ENCODE measurements around the gene ACBD4. TPM values are rescaled to one million over a fixed set of nuclear protein-coding genes. Genes with fewer than 3 reads are reported as not detected.
A peak's percentile ranks its signal among the peaks of the same experiment; 100 is the strongest.

ACBD4 gene
- total and polyA plus RNA-seq, 2 of the 13 experiments (the other 11 are each of a cell fraction or from before 2014, with no cell fraction given): 16.1 to 26.9 TPM

- TF ChIP-seq, protein P1, sequence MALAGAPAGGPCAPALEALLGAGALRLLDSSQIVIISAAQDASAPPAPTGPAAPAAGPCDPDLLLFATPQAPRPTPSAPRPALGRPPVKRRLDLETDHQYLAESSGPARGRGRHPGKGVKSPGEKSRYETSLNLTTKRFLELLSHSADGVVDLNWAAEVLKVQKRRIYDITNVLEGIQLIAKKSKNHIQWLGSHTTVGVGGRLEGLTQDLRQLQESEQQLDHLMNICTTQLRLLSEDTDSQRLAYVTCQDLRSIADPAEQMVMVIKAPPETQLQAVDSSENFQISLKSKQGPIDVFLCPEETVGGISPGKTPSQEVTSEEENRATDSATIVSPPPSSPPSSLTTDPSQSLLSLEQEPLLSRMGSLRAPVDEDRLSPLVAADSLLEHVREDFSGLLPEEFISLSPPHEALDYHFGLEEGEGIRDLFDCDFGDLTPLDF (CRISPR knock-in tag; IDR thresholded peaks at IDR 0.05): peak; percentile 97
- TF ChIP-seq, protein P2, sequence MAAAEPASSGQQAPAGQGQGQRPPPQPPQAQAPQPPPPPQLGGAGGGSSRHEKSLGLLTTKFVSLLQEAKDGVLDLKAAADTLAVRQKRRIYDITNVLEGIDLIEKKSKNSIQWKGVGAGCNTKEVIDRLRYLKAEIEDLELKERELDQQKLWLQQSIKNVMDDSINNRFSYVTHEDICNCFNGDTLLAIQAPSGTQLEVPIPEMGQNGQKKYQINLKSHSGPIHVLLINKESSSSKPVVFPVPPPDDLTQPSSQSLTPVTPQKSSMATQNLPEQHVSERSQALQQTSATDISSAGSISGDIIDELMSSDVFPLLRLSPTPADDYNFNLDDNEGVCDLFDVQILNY (CRISPR knock-in tag; conservative IDR thresholded peaks at IDR 0.05): peak; percentile 39; the same call in 1 of the 2 replicates
- TF ChIP-seq CEBPG (CRISPR knock-in tag; IDR thresholded peaks at IDR 0.05) (peak; percentile 61), ZNF557 (CRISPR knock-in tag; IDR thresholded peaks at IDR 0.05) (0 out of 2 replicates have a peak, but pooled peaks have one; percentile 41), RELA (CRISPR knock-in tag; IDR thresholded peaks at IDR 0.05) (0 out of 2 replicates have a peak, but pooled peaks have one; percentile 80), SATB2 (CRISPR knock-in tag; IDR thresholded peaks at IDR 0.05) (0 out of 2 replicates have a peak, but pooled peaks have one; percentile 27), CAMTA2 (CRISPR knock-in tag; IDR thresholded peaks at IDR 0.05; ENCODE audit: borderline replicate concordance) (no peak), REXO4 (CRISPR knock-in tag; IDR thresholded peaks at IDR 0.05; ENCODE audit: borderline replicate concordance) (no peak), TSC22D2 (CRISPR knock-in tag; IDR thresholded peaks at IDR 0.05; ENCODE audit: borderline replicate concordance) (peak; percentile 53), CSRNP1 (CRISPR knock-in tag; IDR thresholded peaks at IDR 0.05) (no peak), MED13 (CRISPR knock-in tag; IDR thresholded peaks at IDR 0.05) (peak; percentile 64), GABPA (IDR thresholded peaks at IDR 0.05; ENCODE audit: low read depth, low read length) (no peak; the same call in 1 of the 2 replicates), GABPA (CRISPR knock-in tag; IDR thresholded peaks at IDR 0.05; ENCODE audit: low read depth) (peak; percentile 86), ZNF251 (CRISPR knock-in tag; IDR thresholded peaks at IDR 0.05) (peak; percentile 82; the same call in 1 of the 2 replicates), SALL1 (CRISPR knock-in tag; IDR thresholded peaks at IDR 0.05) (peak; percentile 66), ZNF407 (CRISPR knock-in tag; IDR thresholded peaks at IDR 0.05; ENCODE audit: not compliant biosample characterization) (peak; percentile 20)
- TF ChIP-seq, protein P3, sequence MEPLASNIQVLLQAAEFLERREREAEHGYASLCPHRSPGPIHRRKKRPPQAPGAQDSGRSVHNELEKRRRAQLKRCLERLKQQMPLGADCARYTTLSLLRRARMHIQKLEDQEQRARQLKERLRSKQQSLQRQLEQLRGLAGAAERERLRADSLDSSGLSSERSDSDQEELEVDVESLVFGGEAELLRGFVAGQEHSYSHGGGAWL (CRISPR knock-in tag; IDR thresholded peaks at IDR 0.05): peak; percentile 86; the same call in 1 of the 2 replicates
These were observed 26.0 kb downstream of the ACBD4 start, which contains the start of gene HEXIM2 (continued) for GRCh38 chr17:45161288-45162024.
